Prostate gland (tissue), 2 donors: ENCODE measurements around the gene TEX53. TPM values are rescaled to one million over a fixed set of nuclear protein-coding genes. Genes with fewer than 3 reads are reported as not detected.

Experiments used
- DNase-seq: peaks from one replicate; pipeline ENCODE4 v3.0.0-alpha.2; 2019; ENCODE audit warnings: low spot score
- H3K27ac ChIP-seq, 2 donors: fragments of 200-600 bp; sonication (generic); 2 replicates each; pipeline ENCODE4 v1.5.1; 2017 to 2019
- H3K27me3 ChIP-seq: fragments of 200-600 bp; sonication (generic); replicated peaks from 2 replicates; pipeline ENCODE4 v1.5.1; 2019; ENCODE audit not compliant: insufficient read depth
- H3K36me3 ChIP-seq, 2 donors: fragments of 200-600 bp; sonication (generic); 1 replicate in 1 of 2; 2 replicates in 1 of 2; pipeline versions ENCODE4 v1.5.1 to v1.8.1; 2017 to 2019
- H3K4me1 ChIP-seq: fragments of 200-600 bp; sonication (generic); replicated peaks from 2 replicates; pipeline ENCODE4 v1.5.1; 2019
- H3K4me3 ChIP-seq, 2 donors: fragments of 200-600 bp; sonication (generic); 2 replicates each; pipeline ENCODE4 v1.5.1; 2017 to 2019
- H3K9me3 ChIP-seq: fragments of 200-600 bp; sonication (generic); 2 replicates; pipeline ENCODE4 v1.5.1; 2017
- POLR2A ChIP-seq: fragments of 450-650 bp; IDR thresholded peaks from one replicate; pipeline ENCODE4 v1.6.1; 2016; ENCODE audit warnings: antibody characterized with exemption, mild to moderate bottlenecking
- POLR2AphosphoS5 ChIP-seq: sonication (generic); formaldehyde crosslinking; IDR thresholded peaks from one replicate; pipeline ENCODE4 v1.6.1; 2017; ENCODE audit warnings: antibody characterized with exemption
- WGBS: methylation state at CpG from one replicate; pipeline ENCODE4 v1.1.5; 2018; 5-methylcytosine and 5-hydroxymethylcytosine counted together
- intact Hi-C: fragments of 100-400 bp; cut with DNase I; formaldehyde crosslinking; loops from one replicate; pipeline ENCODE4 v1.14.2; 2022
- total RNA-seq, 2 donors: library from RNA; depleted of rRNA; stranded (reverse); fragments of >200 nt; gene quantifications; one replicate each; pipeline ENCODE4 v1.1.0, GENCODE V29; 2016
- TF ChIP-seq, protein P1 (sequence below), 4 experiments: fragments of 200-600 bp in 2 of 4; fragments of 450-650 bp in 2 of 4; sonication (generic) in 2 of 4; IDR thresholded peaks; 1 replicate in 3 of 4; 2 replicates in 1 of 4; pipeline ENCODE4 v1.5.1; 2016 to 2019; ENCODE audit warnings: antibody characterized with exemption in 4 of 4, mild to moderate bottlenecking in 2 of 4, moderate library complexity in 2 of 4

Gene TEX53
- total RNA-seq, 2 donors from 2014 or later: not detected

DNA sequence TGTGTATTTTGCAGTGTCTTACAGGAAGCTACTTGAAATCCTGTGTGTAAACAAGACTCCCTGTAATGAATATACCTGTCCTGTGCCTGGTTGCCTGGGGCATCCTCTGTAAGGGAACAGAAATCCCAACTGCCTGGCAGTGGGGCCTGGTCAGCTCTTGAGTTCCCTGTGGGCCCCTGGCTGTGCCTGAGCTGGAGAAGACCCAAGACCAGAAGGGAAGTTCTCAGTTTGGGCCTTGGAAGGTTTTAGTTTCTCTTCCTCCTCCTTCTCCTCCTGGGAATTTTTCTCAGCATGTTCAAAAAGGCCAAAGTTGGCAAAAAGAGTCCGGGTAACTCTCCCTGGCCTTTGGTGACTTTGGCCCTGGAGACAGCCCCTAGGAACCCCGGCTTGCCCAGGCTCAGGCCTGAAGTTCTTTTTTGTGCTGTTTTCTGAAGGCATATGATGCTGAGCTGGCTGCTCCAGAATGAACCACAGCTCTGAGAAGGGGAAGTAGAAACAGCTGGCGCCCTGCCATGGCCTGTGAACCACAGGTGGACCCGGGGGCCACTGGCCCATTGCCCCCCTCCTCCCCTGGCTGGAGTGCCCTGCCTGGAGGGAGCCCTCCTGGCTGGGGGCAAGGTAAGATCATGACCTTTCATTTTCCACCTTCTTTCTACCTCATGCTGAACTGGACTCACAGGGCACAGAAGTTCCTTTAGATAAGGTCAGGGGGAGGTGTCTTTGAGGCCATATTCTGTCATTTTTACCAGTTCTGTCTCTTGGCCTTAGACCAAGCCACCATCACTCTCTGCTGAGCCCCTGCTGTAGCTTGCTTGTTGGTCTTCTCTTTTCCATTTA is 40.7 kb downstream of the TEX53 start:
- TF ChIP-seq, protein P1, sequence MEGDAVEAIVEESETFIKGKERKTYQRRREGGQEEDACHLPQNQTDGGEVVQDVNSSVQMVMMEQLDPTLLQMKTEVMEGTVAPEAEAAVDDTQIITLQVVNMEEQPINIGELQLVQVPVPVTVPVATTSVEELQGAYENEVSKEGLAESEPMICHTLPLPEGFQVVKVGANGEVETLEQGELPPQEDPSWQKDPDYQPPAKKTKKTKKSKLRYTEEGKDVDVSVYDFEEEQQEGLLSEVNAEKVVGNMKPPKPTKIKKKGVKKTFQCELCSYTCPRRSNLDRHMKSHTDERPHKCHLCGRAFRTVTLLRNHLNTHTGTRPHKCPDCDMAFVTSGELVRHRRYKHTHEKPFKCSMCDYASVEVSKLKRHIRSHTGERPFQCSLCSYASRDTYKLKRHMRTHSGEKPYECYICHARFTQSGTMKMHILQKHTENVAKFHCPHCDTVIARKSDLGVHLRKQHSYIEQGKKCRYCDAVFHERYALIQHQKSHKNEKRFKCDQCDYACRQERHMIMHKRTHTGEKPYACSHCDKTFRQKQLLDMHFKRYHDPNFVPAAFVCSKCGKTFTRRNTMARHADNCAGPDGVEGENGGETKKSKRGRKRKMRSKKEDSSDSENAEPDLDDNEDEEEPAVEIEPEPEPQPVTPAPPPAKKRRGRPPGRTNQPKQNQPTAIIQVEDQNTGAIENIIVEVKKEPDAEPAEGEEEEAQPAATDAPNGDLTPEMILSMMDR (IDR thresholded peaks at IDR 0.05): no peak
- peak; percentile 55 for TF ChIP-seq POLR2AphosphoS5
- no peak for TF ChIP-seq POLR2A
- WGBS: 46% methylated on average over 4 of the region's 4 CpGs
- H3K4me3 ChIP-seq: no peak overlapping the region
- peak; percentile 51 for DNase-seq
- no peaks in the 10 kb centered on the region for H3K36me3 ChIP-seq
- no peaks in the 10 kb centered on the region for H3K9me3 ChIP-seq
- H3K4me1 ChIP-seq: peaks cover 36% of the 10 kb centered on the region
- intact Hi-C loops: loop anchor here (10.0 kb wide), 1 partner anchor 222 kb away; no protein-coding TSS in a partner anchor
- H3K27ac ChIP-seq: peak overlapping the region; percentile 73 to 86
- no peaks in the 10 kb centered on the region for H3K27me3 ChIP-seq

DNA sequence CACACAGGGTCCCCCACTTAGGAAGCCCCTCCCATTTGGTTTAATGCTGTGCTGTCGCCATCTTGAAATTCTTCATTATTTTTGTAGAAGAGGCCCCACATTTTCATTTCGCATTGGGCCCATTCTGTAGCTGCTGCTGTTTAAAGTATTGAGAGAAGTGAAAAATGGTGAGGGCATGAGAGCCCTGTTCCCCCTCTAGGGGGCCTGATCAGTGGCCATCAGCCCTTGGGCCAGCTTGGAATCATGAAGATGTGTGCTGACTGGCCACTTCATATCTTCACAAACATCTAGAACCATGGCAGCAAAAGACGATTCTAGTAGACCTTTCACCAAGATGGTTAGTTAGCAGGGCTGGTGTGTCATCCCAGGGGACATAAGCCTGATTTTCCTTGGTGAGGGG is 43.2 kb downstream of the TEX53 start:
- 82% methylated on average over 3 of the region's 3 CpGs for WGBS
- no peaks in the 10 kb centered on the region for H3K27me3 ChIP-seq
- H3K36me3 ChIP-seq: no peaks in the 10 kb centered on the region
- TF ChIP-seq, protein P1 (IDR thresholded peaks at IDR 0.05): no peak
- TF ChIP-seq POLR2AphosphoS5: no peak
- peaks cover 21% of the 10 kb centered on the region for H3K4me1 ChIP-seq
- no peaks in the 10 kb centered on the region for H3K9me3 ChIP-seq
- H3K27ac ChIP-seq: peak overlapping the region; percentile 97 to 98
- no peak overlapping the region for H3K4me3 ChIP-seq
- no peak for DNase-seq
- intact Hi-C loops: loop anchor here (10.0 kb wide), 1 partner anchor 220 kb away; no protein-coding TSS in a partner anchor

DNA sequence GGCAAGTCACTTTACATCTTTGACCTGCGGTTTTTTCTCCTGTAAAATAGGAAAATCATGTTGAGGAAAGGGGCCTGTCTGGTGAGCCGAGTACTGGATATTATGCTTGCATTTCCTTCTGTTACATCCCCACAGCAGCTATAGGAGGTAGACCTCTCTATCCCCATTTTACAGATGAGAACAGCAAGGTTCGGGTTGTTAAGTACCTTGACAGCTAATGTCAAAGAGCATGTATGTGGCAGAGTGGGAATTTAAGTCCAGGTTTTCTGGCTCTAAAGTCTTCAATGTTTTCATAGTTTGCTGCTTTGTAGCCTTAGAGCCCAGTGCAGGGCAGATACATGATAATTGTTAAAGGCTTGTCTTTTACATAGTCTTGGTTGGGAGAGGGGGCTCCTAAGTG is 43.7 kb downstream of the TEX53 start:
- Histone ChIP-seq H3K27me3 (no peaks in the 10 kb centered on the region), H3K36me3 (no peaks in the 10 kb centered on the region), H3K4me1 (peaks cover 21% of the 10 kb centered on the region), H3K4me3 (no peak overlapping the region), H3K27ac (peak overlapping the region; percentile 97 to 98), H3K9me3 (no peaks in the 10 kb centered on the region)
- TF ChIP-seq POLR2A (no peak), POLR2AphosphoS5 (no peak)
- TF ChIP-seq, protein P1 (IDR thresholded peaks at IDR 0.05): no peak
- intact Hi-C loops: loop anchor here (10.0 kb wide), 1 partner anchor 219 kb away; no protein-coding TSS in a partner anchor
- no peak for DNase-seq
- 65% methylated on average over 3 of the region's 3 CpGs for WGBS

DNA sequence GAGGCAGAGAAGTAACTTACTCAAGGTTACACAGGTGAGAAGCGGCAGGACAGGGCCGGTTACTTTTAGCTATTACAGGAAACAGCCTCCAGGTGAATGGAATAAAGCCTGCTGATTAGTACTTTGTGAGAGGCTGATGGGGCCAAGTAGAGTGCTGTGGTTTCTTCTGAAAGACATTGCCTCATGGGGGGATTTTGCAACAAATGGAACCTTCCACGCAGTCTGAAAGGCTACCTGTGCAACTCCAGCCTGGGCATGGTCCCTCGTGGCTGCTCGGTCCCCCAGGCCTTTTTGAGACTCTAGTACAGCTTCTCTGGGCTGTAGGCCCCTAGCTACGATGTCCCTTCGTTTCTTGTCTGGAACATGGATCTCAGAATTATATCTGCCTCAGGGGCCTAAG is 44.5 kb downstream of the TEX53 start:
- TF ChIP-seq, protein P1 (IDR thresholded peaks at IDR 0.05): peak in 1 of 4 experiments; percentile 7
- TF ChIP-seq POLR2AphosphoS5: no peak
- H3K4me1 ChIP-seq: peaks cover 16% of the 10 kb centered on the region
- WGBS: 66% methylated on average over 7 of the region's 7 CpGs
- intact Hi-C loops: loop anchor here (10.0 kb wide), 1 partner anchor 218 kb away; no protein-coding TSS in a partner anchor
- peak overlapping the region in 1 of 2 donors; percentile 2 for H3K4me3 ChIP-seq
- H3K36me3 ChIP-seq: no peaks in the 10 kb centered on the region
- no peaks in the 10 kb centered on the region for H3K27me3 ChIP-seq
- H3K9me3 ChIP-seq: no peaks in the 10 kb centered on the region
- H3K27ac ChIP-seq: peak overlapping the region; percentile 97 to 98
- peak; percentile 29 for DNase-seq
